ENCODE measurements around the gene NEK4. TPM values are rescaled to one million over a fixed set of nuclear protein-coding genes. Genes with fewer than 3 reads are reported as not detected.

Gene NEK4
- total RNA-seq, 1 experiment from 2014 or later, result 36.2 TPM

GRCh38 chr3:52679811-52680210, 90.9 kb downstream of the NEK4 start:
- Histone ChIP-seq H3K27ac (ENCODE audit: low read depth, low read length) (no peak overlapping the region), H4K20me1 (ENCODE audit: insufficient read depth) (no peaks in the 10 kb centered on the region), H3K4me2 (ENCODE audit: low read length) (no peak overlapping the region), H3K4me1 (ENCODE audit: control insufficient read depth in 1 of 2, insufficient read depth in 2 of 2, low read length in 2 of 2) (peaks cover 8 to 18% of the 10 kb centered on the region in 2 experiments; a peak in 3 of 4 replicates), H3K27me3 (ENCODE audit: insufficient read depth, low read length) (no peaks in the 10 kb centered on the region), H2AFZ (ENCODE audit: low read depth, low read length, poor library complexity, severe bottlenecking) (no peak overlapping the region), H3K36me3 (ENCODE audit: control insufficient read depth in 1 of 2, insufficient read depth in 2 of 2, low read length in 2 of 2) (peaks cover 16 to 23% of the 10 kb centered on the region in 2 experiments), H3K4me3 (replicated peaks in 1 of 2; ENCODE audit: low read depth in 1 of 2, low read length in 2 of 2) (no peak overlapping the region), H3K9ac (ENCODE audit: low read length) (no peak overlapping the region), H3K9me2 (ENCODE audit: insufficient read depth) (no peaks in the 10 kb centered on the region), H3K9me3 (ENCODE audit: control insufficient read depth in 1 of 2, insufficient read depth in 1 of 2, low read depth in 1 of 2, low read length in 2 of 2) (no peaks in the 10 kb centered on the region), H3K79me2 (ENCODE audit: insufficient read depth, low read length) (peaks cover 45% of the 10 kb centered on the region)
- ChIA-PET CTCF (interaction anchor here (0.7 kb wide), 1 partner anchor 144 kb away, joined by 3 read pairs; the partner anchor contains the start of gene UQCC5), RAD21 (ENCODE audit: low non-redundant PET in 1 of 2, low total read pairs in 2 of 2, uncharacterized antibody in 2 of 2, unreplicated experiment in 2 of 2) (no interaction called here), POLR2A (interaction anchor here (0.6 kb wide), 1 partner anchor 26 kb away, joined by 3 read pairs; the partner anchor contains the start of genes GLT8D1 and SPCS1)
- no TSS peak for BruUV-seq (replicated peaks)
- TF ChIP-seq YY1 (IDR thresholded peaks at IDR 0.05; ENCODE audit: extremely low read depth, insufficient replicate concordance, low read depth, low read length) (no peak), CEBPB (IDR thresholded peaks at IDR 0.05; ENCODE audit: low read depth) (no peak), SP1 (IDR thresholded peaks at IDR 0.05; ENCODE audit: low read depth) (no peak), CBX3 (IDR thresholded peaks at IDR 0.05; ENCODE audit: low read depth) (no peak), EZH2 (IDR thresholded peaks at IDR 0.05) (no peak), TCF7L2 (IDR thresholded peaks at IDR 0.05; ENCODE audit: borderline replicate concordance, extremely low read depth, insufficient read depth, insufficient read length) (no peak), SIN3A (IDR thresholded peaks at IDR 0.05; ENCODE audit: low read depth) (no peak), POLR2A (IDR thresholded peaks at IDR 0.05; ENCODE audit: borderline replicate concordance, extremely low read depth, insufficient read depth, insufficient read length) (no peak), SRF (IDR thresholded peaks at IDR 0.05; ENCODE audit: low read depth) (no peak), EZH2phosphoT487 (IDR thresholded peaks at IDR 0.05; ENCODE audit: borderline replicate concordance) (no peak), FOSL1 (IDR thresholded peaks at IDR 0.05; ENCODE audit: low read depth) (no peak), ZNF274 (IDR thresholded peaks at IDR 0.05; ENCODE audit: low read depth, low read length) (no peak), ZBTB33 (IDR thresholded peaks at IDR 0.05; ENCODE audit: extremely low read depth, insufficient replicate concordance, low read length) (no peak), ZFX (IDR thresholded peaks at IDR 0.05) (no peak), CTCF (IDR thresholded peaks at IDR 0.05 in 2 of 3, conservative IDR thresholded peaks at IDR 0.05 in 1 of 3; ENCODE audit: borderline replicate concordance in 1 of 3, insufficient read depth in 1 of 3, low read depth in 2 of 3, low read length in 2 of 3) (no peak), POLR2AphosphoS5 (IDR thresholded peaks at IDR 0.05; ENCODE audit: low read depth, low read length) (no peak)
- DNase-seq (ENCODE audit: low read depth, low spot score) (no peak), ATAC-seq (no peak)
- intact Hi-C loops (cut with micrococcal nuclease), result no loop called here
